ENCODE measurements around the gene RPL22L1.
"Not testable (repeated sequence)": the region's sequence is repeated elsewhere in the genome, so short reads cannot be mapped to it uniquely, and the experiment has no call there.

RPL22L1 gene
- long read RNA-seq, donor 1, transcript RPL22L1-202 (4 exons, 506 nt) = minor isoform, 11 of 117 reads
- long read RNA-seq, donor 1, transcript RPL22L1-204 (4 exons, 581 nt) = minor isoform, 29 of 117 reads
- long read RNA-seq, donor 1, transcript RPL22L1-201 (4 exons, 2,190 nt) = major isoform, 49 of 117 reads
- long read RNA-seq, donor 1, transcript RPL22L1-205 (2 exons, 900 nt) = minor isoform, 5 of 117 reads
- long read RNA-seq, donor 1, partial matches to known transcripts = 22 of 117 reads
- long read RNA-seq, donor 1, other reads (novel, unspliced or antisense) = 0 of 117 reads
- long read RNA-seq, donor 2, transcript RPL22L1-204 (4 exons, 581 nt) = minor isoform, 18 of 53 reads
- long read RNA-seq, donor 2, transcript RPL22L1-201 (4 exons, 2,190 nt) = major isoform, 30 of 53 reads
- long read RNA-seq, donor 2, partial matches to known transcripts = 0 of 53 reads
- long read RNA-seq, donor 2, other reads (novel, unspliced or antisense) = 0 of 53 reads
- long read RNA-seq, donor 3, transcript RPL22L1-201 (4 exons, 2,190 nt) = major isoform, 8 of 16 reads
- long read RNA-seq, donor 3, transcript RPL22L1-204 (4 exons, 581 nt) = minor isoform, 7 of 16 reads
- long read RNA-seq, donor 3, partial matches to known transcripts = 0 of 16 reads
- long read RNA-seq, donor 3, other reads (novel, unspliced or antisense) = 0 of 16 reads
- long read RNA-seq, donor 4, transcript RPL22L1-204 (4 exons, 581 nt) = minor isoform, 16 of 52 reads
- long read RNA-seq, donor 4, transcript RPL22L1-201 (4 exons, 2,190 nt) = major isoform, 24 of 52 reads
- long read RNA-seq, donor 4, partial matches to known transcripts = 5 of 52 reads
- long read RNA-seq, donor 4, other reads (novel, unspliced or antisense) = 0 of 52 reads
- long read RNA-seq, donor 5, transcript RPL22L1-204 (4 exons, 581 nt) = minor isoform, 12 of 54 reads
- long read RNA-seq, donor 5, transcript RPL22L1-201 (4 exons, 2,190 nt) = major isoform, 34 of 54 reads
- long read RNA-seq, donor 5, partial matches to known transcripts = 0 of 54 reads
- long read RNA-seq, donor 5, other reads (novel, unspliced or antisense) = 0 of 54 reads
- long read RNA-seq, donor 6, transcript RPL22L1-201 (4 exons, 2,190 nt) = major isoform, 26 of 49 reads
- long read RNA-seq, donor 6, transcript RPL22L1-204 (4 exons, 581 nt) = minor isoform, 11 of 49 reads
- long read RNA-seq, donor 6, partial matches to known transcripts = 5 of 49 reads
- long read RNA-seq, donor 6, other reads (novel, unspliced or antisense) = 0 of 49 reads
- long read RNA-seq, donor 7, transcript RPL22L1-201 (4 exons, 2,190 nt) = major isoform, 55 of 97 reads
- long read RNA-seq, donor 7, transcript RPL22L1-202 (4 exons, 506 nt) = minor isoform, 9 of 97 reads
- long read RNA-seq, donor 7, transcript RPL22L1-204 (4 exons, 581 nt) = minor isoform, 18 of 97 reads
- long read RNA-seq, donor 7, partial matches to known transcripts = 7 of 97 reads
- long read RNA-seq, donor 7, other reads (novel, unspliced or antisense) = 0 of 97 reads
- long read RNA-seq, donor 8, transcript RPL22L1-202 (4 exons, 506 nt) = minor isoform, 5 of 54 reads
- long read RNA-seq, donor 8, transcript RPL22L1-201 (4 exons, 2,190 nt) = major isoform, 23 of 54 reads
- long read RNA-seq, donor 8, transcript RPL22L1-204 (4 exons, 581 nt) = minor isoform, 18 of 54 reads
- long read RNA-seq, donor 8, partial matches to known transcripts = 6 of 54 reads
- long read RNA-seq, donor 8, other reads (novel, unspliced or antisense) = 0 of 54 reads

DNA sequence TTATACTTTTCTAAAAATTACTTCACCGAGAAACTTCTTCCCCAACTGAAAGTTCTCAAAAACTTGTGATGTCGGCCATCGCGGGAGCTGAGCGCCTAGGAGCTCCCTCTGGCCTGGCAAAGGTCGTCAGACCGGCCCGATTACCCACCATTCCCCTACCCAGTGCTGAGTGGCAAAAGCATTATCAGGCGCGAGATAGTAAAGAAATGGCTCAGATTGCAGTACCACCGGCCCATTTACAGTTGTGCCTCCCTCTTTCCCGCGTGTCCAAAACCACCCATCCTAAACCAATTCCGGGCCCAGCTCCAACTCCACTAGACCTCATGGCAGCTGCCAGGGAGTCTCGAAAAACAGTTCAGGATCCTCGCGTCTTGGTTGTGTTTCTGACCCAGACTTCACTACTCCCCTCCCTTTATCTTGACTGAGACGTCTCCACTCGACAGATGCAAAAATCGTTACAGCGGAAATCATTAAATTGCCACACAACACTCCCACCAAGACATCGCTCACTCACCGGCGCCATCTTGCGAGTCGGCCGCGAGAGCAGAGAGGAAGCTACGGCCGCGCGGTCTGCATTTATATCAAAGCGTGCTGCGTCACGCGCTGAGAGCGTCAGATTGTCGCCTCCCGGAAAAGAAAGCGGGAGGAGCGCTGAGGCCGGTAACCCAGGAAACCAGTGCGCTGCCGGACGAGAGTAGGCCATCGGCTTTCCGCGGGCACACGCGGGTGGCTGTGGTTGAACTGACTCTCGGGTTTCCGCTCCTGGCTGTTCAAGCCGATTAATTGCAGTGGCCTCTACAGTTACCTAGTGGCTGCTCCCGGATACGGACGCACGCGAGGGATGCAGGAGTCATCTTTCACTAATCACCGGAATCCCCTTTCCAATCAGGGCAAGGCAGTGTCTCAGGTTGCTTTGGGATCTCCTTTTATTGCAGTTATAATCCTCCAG, at the start of gene RPL22L1:
Gene RPL22L1 (minus strand): TSS at position 551 of the 949 bp plus-strand sequence. CDS start 28 bp downstream, at position 523.
- DNase-seq = peak; percentile 94

DNA sequence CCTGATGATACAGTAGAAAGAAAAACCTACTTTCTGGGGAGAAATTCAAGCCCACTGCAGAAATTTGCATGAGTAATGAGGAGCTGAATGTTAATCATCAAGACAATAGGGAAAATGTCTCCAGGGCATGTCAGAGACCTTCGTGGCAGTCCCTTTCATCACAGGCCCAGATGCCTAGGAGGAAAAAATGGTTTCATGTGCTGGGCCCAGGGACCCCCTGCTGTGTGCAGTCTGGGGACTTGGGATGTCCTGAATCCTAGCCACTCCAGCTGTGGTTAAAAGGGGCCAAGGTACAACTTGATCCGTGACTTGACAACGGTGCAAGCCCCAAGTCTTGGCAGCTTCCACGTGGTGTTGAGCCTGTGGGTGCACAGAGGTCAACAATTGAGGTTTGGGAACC, 48.7 kb upstream of the RPL22L1 start:
- no peak for DNase-seq

DNA sequence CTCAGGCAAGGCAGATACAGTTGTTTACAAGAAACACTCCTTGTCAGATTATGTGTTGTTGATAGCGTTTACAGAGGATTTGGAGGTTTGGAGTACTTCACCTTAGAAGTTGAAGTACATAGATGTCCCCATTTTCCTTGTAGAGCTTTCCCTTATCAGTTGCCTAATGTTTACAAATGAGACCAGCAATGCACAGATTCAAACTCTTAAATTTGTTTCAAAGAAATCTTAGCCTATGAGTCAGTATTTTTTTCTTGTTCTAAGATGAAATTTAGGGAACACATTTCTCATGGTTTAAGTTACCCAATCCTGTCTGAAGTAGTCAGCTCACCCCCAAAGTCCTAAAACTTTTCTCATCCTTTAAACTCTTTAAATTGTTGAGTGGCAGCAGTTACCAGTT, 44.7 kb upstream of the RPL22L1 start:
- DNase-seq = no peak

GRCh38 chr3:170914212-170914611, 44.2 kb upstream of the RPL22L1 start:
- no peak for DNase-seq

DNA sequence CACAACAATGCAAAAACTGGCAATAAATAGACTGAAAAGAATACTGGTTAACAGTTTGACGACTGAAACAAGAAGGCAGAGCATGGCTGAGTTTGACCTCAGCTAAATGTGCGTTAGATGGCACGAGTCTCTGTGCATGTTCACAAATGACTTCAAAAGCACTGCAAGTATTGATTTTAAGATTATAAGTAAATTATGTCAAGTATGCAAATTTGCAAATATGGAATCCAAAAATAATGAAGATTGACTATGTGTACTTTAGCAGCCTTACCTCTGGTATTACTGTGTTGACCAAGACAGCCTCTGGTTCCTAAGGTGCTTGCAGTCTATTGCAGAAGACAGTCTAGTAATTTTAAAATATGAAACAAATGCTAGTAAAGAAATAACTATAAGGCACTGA, 41.1 kb upstream of the RPL22L1 start:
- DNase-seq = no peak

GRCh38 chr3:170910542-170910941, 40.5 kb upstream of the RPL22L1 start:
- no peak for DNase-seq

DNA sequence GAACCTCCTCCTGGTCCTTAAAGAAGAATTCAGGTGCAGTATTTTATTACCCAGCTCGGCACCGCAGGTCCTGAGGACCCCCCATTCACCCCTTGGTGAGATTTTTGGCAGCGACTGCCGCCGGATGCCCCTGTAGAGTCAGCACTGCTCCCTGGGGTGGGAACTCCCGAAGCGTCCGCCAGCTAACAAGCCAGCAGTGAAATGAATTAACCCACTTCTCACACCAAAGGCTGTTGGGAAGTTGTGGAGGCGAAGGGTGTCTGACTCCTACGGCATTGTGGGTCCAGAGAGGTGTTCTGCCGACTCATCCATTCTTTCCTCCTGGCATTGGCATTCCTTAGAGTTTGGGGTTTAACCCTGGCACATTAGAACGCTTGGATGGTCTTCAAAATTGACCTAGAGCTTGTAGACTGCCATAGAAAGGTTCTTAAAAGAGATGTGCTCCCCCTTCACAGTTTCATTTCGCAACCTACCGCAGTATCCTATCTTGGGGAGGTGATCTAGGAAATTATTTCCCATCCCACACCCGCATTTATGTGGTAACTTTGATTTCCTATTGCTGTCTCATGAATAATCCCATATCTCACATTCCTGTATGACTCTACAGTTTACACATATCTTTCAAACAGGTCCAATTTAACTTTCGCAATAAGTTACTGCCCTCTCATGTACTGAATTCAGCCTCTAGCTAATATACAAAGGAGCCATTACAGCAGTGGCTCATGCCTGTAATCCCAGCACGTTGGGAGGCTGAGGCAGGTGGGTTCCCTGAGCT, 39.3 kb upstream of the RPL22L1 start:
- DNase-seq = no peak

DNA sequence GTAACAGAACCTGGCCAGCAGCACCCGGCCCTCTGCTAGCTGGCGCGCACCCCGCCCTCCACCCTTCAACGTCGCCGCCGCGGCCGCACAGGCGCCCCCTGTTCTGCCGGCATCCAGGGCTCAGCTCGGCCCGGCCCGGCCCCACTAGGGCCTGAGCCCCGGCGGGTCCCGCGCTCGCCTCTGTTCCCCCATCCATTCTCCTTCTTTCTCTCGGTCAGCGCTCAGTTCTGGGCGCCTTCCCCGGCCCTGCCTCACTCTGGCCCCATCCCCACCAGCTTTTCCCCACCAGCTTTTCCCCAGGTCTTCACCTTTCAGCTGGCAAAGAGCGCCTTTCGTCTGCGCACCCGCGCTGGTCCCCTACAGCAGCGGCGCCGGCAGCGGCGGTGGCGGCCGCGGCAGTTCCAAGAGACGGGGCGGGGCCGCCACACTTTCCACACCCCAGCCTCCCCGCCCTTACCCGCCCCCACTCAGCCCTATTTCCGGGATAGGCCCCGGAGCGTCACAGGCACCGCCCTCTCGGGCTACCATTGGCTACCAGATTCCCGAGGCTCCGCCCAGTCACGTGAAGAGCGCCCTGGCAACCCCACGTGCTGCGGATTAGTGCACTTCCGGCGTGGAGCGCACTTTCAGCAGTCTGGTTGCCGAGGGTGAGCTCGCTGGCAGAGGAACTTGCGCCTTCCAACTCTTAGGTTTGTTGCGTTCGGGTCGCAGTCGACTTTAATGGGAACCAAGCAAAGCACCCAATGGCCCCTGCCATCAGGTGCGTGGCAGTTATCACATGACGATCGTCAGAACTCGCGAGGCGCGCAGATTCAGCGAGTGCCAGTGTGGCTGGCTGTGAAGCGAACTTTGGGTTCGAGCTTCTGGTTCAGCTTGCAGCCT, 38.5 kb upstream of the RPL22L1 start, which contains the start of gene EIF5A2:
Gene EIF5A2 (minus strand): TSS at position 403 of the 882 bp plus-strand sequence. CDS start 831 bp downstream, outside the sequence.
- peak; percentile 88 for DNase-seq

GRCh38 chr3:170907637-170908234, 37.7 kb upstream of the RPL22L1 start:
- DNase-seq = peak; percentile 56

GRCh38 chr3:170905862-170906261, 35.9 kb upstream of the RPL22L1 start:
- no peak for DNase-seq

DNA sequence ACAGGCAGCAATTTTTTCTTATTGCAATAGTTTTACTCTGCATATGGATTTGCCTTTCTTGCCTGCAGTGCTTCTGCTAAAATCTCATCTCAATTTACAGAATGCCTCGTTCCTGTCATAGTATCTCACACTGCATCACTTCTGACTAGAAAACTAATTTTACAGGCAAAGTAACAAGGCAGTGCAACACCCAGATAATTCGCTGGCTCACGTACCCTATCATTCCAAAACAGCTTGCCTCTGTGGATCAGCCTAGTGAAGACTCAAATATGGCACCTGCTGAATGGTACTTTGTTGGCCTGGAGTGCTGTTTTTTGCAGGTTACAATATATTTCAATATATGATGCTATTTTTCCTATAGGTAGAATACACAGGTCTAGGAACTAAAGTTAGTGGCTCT, 33.1 kb upstream of the RPL22L1 start:
- no peak for DNase-seq

DNA sequence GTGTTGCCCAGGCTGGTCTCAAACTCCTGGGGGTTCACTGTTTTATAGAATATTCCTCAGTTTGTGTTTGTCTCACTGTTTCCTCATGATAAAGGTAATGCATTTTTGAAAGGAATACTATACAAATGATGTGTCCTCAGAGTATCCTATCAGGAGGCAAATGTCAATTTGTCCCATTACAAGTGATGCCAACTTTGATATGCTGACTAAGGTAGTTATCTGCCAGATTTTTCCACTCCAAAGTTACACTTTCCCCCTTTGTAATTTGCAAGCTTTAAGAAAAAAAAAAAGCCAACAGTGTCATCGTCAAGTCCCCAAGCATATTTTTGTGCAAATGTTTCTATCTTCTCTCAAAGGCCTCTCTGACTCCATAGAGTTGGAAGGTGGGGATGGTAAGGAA, 29.5 kb upstream of the RPL22L1 start:
- no peak for DNase-seq

DNA sequence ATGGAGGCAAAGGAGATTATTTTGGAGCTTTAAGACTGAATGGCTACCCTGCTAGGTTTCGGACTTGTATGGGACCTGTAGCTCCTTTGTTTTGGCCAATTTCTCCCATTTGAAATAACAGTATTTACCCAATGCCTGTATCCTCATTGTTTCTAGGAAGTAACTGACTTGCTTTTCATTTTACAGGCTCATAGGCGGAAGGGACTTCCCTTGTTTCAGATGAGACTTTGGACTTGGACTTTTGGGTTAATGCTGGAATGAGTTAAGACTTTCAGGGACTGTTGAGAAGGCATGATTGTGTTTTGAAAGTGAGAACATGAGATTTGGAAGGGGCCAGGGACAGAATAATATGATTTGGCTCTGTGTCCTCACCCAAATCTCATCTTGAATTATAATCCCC, 28.0 kb upstream of the RPL22L1 start:
- DNase-seq = no peak

DNA sequence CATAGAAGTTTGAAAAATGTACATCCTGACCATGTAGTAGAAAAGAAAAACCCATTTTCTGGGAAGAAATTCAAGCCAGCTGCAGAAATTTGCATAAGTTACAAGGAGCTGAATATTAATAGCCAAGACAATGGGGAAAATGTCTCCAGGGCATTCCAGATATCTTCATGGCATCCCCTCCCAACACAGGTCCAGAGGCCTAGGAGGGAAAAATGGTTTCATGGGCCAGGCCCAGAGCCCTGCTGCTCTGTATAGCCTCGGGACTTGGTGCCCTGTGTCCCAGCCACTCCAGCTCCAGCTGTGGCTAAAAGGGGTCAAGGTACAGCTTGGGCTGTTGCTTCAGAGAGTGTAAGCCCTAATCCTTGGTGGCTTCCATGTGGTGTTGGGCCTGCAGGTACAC, 27.2 kb upstream of the RPL22L1 start:
- not testable (repeated sequence) for DNase-seq

DNA sequence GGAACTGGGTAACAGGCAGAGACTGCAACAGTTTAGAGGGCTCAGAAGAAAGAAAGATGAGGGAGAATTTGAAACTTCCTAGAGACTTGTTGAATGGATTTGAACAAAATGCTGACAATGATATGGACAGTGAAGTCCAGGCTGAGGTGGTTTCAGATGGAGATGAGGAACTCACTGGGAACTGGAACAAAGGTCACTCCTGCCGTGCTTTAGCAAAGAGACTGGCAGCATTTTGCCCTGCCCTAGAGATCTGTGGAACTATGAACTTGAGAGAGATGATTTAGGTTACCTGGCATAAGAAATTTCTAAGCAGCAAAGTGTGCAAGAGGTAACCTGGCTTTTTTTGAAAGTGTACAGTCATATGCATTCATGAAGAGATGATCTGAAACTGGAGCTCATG, 26.8 kb upstream of the RPL22L1 start:
- no peak for DNase-seq

GRCh38 chr3:170896333-170896732, 26.3 kb upstream of the RPL22L1 start:
- DNase-seq = not testable (repeated sequence)

- no peak for DNase-seq
These were observed 23.9 kb upstream of the RPL22L1 start for GRCh38 chr3:170893895-170894294.

DNA sequence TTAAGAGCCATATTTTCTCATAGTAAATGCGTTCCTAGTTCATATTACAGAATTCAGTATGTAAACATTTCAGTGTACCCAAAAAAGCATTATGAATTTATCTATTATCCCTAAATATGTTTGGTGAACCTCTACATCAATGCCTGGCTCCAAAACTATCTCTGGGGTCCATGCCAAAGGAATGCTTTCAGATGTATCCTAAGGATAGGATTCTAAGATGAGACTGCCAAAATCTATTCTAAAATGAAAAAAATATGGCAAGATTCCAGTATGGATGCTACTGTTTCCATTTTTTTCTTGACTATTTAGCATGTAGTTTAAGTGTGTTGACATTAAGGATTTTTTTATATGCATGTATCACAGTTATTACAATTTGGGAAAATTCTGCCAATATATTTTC, 19.6 kb upstream of the RPL22L1 start:
- no peak for DNase-seq

Measured in right kidney (tissue), 9 donors.